NCI-H1105 treated with DMSO at 0.1 percent for 48 hours (cell line): ENCODE measurements around the gene PIN4.
"Not testable (repeated sequence)": the region's sequence is repeated elsewhere in the genome, so short reads cannot be mapped to it uniquely, and the experiment has no call there.

Source experiments
- DNase-seq: peaks from one replicate; lab custom pipeline; 2025; lab: John Stamatoyannopoulos, UW

Gene PIN4

DNA sequence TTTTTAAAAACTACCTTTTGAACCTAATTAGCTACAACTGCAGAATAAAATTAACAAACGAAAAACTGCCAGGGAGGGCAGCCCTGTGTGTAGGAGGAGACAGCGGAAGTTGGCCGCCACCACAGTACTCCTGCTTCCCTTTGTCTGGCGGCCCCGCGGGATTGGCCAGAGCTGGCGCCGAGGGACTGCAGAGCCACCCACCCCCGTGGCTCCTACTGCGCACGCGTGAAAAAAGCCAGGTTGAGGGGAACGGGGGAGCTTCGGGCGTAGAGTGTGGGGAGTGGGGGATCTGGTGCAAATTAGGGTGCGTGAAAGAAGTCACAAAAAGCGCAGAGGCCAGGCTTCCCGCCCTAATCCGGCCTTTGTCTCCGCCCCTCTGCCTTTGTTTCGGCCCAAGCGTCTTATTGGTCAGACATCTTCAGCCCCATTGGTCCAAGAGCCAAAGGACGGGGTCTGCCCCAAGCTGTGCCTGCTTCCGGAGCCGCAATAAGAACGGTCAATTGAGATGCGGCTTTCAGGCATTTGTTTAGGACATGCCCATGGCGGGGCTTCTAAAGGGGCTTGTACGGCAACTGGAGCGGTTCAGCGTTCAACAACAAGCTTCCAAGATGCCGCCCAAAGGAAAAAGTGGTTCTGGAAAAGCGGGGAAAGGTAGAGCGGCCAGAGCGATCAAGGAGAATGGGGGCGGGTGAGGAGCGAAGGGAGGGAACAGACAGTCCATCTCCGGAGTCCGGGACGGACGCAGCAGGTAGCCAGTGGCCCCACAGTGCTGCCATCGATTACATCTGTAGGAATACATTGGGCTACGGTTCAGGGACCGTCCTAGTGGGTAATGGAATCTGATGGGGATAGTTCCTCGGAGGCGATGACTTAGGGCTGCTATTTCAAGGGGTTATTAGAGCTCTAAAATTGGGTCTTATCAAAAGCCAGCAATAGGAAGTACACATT is at the start of gene PIN4:
Gene PIN4, plus strand, starts transcription at position 580 of the 948 bp plus-strand sequence. Its CDS starts 29 bp downstream, at position 609.
- DNase-seq, result peak; percentile 95

DNA sequence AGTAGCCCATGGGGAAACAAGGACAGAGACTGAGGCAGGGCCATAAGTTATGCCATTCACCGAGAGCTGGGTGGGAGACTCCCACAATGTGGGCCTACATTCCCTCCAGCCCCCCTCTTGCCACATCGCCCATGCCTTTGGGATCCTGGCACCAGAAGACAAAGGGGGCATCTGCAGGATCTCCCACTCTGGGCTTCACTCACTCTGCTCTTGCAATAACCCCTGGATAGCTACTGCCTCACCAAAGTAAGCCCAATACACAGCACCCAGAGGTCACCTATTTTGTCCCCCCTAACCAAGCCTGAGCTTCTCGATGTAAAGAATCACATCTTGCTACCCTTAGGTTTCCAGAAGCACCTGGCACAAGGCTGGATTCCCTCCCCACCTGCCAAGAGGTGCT is 49.1 kb upstream of the PIN4 start:
- DNase-seq, result no peak

DNA sequence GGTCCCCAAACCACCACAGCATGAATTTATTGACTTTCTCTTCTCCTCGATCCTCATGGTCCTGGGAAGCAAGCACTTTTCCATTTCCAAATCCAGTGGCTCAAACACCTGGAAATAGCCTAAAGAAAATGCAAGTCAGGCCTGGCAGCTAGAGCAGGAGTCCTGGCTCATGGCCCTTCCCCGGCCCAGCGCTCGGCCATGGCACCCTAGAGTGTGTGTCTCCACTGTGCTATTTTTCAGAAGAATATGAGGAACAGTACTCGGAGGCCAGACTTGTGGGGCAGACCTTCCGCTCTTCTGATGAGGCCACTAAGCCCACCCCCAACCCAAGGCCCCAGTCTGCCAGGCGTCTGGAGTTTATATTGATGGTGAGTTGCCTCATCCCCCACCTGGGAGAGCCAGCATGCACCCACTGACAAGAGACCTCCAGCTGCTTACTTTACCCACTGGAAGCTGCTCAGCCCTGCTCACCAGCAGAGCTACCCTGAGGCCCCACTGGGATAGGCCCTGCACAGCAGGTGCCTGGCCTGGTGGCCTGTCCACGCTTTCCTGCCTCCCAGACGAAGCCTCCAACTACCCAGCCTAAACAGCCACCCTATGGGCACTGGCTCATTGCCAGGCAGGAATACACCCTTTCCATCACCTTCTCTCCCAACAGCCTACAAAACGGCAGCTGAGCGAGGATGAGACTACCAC is 47.6 kb upstream of the PIN4 start:
- no peak for DNase-seq

DNA sequence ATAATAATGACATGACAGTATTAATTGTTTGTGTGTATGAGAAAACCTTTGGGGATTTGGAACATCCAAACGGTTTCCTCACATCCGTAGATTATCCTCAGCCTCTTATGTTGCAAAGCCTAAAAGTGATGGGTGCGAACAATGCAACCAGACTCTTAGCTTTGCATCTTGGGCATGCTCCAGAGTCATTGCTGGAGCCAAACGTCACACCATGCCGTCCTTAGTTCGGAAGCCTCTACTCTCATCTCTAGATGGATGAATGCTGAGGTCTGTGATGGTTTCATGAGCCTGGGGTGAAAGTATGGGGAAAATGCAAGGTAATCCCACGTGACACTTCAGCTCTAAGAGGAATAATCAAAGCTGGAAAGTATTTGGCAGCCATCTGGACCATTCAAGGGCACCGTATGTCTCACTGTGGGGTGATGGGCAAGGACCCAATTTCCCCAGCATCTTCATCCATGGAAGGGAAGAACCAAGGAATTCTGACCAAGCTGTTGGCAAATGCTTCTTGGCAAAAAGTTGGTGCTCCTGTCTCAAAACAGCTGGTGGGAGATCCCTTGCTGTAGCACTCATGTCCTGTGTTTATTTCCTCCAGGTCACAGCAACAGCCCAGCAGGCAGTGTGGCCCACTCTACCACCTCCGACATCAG is 43.6 kb upstream of the PIN4 start:
- no peak for DNase-seq

DNA sequence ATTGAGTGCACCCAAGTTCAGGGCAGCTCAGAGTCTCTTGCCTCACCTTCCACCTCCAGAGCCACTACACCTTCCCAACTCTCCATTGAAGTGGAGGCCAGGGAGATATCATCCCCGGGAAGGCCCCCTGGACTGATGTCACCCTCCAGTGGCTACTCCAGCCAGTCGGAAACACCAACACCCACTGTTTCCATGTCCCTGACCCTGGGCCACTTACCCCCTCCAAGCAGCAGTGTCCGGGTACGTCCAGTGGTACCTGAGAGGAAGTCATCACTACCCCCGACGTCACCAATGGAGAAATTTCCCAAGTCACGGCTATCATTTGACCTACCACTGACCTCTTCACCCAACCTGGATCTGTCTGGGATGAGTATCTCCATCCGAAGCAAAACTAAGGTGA is 42.0 kb upstream of the PIN4 start:
- DNase-seq, result no peak

DNA sequence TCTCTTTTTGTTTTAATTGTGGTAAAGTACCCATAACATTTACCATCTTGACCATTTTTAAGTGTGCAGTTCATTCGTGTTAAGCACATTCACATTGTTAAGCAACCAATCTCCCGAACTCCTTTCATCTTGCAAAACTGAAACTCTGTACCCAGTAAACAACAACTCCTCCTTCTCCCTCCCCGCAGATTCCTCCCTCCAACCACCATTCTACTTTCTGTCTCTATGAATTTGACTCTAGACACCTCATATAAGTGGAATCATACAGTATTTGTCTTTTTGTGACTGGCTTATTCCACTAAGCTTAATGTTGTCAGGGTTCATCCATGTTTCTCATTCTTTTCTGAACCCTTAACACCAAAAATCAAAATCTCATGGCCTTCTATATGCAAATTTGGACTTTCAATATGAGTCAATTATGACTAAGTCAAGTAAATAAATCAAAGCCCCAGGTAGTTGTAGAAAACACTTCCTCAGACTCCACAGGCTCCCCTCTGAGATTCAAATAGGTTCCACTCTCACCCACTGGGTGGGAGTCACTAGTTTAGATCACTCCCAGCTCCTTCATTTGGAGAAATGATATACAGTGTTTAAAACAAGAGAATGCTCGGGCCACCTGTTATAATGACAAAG is 40.1 kb upstream of the PIN4 start:
- no peak for DNase-seq

DNA sequence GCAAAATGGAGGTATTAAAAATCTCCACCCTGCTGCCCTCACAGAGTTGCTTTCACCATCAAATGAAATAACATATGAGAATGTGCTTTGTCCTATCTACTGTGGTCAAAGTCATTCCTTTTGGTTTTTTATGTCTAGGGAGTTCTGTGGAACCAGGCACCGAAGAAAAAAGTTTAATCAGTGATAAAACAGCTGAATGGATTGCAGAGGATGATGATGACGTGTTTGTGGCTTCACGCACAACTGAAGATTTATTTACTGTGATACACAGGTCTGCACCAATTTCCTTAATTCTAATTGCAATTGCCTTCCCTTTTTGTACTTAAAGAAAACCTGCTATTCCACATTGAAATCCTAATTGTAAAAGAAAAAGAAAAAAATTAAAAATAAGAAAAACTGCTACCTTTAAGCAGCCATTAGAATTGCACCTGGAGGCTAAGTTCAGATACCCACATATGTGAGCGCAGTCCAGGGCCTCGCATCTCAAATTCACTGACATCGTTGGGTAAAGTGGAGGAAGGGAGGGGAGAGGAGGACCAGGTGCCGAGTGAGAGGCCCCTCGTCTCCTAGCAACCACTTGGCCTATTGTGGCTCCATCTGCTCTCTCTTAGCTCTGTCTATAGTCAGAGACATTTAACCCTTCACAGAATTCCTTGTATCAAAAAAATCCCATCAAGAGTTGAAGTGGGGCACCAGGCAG is 39.3 kb upstream of the PIN4 start:
- peak; percentile 91 for DNase-seq

DNA sequence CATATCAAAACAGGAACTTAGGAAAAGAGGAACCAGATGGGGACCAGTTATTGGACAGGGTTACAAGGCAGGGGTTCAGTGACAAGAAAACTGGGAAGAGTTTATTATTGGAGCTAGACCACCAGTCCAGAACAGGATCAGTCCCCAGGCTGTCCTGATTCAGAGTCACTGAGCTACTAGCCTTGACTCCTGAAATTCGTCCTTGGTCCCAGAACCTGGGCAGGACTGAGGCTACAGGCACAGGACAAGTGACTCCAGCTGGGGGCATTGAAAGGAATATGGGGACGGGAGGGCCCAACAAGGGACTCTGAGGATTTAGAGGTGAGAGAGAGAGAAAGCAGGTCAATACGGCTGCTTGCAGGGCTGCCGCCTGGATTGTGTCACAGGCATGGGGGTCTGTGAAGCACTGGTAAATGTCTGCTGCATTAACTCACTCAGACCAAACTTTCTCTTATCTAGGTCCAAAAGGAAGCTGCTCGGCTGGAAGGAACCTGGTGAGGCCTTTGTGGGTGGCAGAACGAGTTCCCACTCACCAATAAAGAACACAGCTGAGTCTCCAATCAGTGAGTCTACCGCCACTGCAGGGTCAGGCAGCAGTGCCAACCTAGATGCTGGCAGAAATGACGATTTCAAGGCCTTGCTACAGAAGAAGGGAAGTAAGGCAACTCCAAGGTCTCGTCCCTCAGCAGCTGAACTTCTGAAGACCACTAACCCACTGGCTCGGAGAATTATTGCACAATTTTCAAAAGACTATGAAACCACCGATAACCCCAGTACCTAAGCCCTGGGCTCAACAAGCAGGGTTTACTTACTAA is 38.6 kb upstream of the PIN4 start:
- DNase-seq, result no peak

DNA sequence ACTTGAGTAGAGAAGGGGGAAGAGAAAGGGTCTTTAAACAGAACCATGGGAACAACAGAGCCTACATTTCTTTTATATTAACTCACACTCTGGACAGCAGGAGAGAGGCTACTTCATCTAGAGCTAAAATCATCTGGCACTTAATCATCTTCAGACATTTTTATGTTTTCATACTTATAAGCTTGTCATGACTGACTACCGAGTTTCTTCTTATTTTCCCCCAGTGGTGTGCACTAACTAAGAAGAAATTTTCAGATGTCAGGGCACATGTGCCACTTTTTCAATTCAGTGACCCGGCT is 38.0 kb upstream of the PIN4 start:
- DNase-seq, result no peak

DNA sequence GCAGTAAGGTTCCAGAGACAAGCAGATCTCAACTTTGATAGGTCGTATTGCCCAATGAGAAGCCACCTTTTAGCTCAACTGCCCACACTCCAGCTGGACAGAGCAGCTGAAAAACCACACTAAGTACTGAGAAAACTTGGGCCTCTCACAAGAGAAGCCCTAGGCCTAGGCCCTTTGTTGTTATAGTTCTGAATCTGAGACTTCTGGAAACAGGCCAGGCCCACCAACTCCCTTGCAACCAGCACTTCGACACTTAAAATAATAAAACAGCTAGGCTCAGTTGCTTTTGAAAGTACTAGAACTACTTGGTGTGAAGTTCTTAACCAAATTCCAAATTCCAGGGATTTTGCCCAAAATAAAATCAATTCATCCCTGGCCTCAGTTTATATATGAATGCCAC is 36.4 kb upstream of the PIN4 start:
- no peak for DNase-seq

DNA sequence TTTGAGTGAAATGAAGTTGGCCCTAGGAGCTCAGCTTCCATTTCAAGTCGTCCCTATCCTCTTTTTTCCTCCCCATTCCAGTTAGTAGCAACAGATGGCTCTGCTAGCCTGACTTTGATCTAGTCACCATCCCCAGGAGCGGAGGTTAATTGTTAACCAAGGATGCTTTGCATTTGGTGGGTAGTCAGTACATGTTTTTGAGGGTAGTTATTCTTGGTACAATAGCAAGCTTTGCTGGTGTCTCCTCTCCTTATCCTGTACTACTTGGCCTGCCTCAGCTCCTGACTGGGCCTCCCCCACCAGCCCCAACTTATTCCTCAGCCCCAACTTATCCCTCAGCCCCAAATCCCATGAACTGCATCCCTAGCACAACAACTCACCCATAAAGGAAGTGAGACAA is 35.0 kb upstream of the PIN4 start:
- DNase-seq, result no peak

DNA sequence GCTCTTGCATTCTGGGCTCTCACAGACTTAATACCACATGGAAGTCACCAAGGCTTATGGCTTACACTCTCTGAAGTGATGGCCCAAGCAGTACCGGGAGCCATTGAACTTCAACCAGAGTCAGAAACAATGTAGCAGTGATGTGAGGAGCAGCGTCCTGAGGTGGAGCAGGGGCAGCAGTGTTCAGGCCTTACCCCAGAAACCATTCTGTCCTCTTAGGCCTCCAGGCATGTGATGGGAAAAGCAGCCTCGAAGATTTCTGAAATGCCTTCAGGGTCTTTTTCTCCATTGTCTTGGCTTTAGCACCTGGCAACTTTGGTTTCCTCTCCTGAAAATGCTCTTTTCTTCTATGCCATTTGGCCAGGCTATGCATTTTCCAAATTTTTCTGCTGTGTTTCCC is 22.8 kb upstream of the PIN4 start:
- DNase-seq, result no peak

DNA sequence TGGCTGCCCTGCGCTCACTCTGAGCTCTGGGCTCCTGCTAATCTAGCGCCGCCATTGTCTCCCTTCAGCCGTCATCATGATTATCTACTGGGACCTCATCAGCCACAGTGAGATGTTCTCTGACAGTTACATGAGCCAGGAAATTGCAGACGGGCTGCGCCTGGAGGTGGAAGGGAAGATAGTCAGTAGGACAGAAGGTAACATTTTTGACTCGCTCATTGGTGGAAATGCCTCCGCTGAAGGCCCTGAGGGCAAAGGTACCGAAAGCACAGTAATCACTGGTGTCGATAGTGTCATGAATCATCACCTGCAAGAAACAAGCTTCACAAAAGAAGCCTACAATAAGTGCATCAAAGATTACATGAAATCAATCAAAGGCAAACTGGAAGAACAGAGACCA is 21.8 kb upstream of the PIN4 start:
- no peak for DNase-seq

DNA sequence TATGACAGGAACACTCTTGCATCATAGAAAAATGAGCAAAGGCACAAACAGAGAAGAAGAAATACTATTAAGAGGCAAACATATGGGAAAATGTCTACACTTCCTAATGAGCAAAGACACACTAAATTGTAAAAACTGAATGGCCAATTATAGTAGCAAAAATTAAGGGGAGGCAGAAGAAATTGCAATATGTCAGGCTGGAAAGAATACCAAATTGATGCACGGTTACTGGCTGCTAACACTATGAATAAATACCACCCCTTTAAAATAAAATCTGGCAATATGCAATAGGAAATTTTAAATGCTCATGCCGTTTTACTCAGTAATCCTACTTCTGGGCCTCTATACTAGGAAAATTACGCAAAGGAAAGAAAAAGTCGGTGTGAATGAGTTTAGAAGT is 16.0 kb upstream of the PIN4 start:
- no peak for DNase-seq

DNA sequence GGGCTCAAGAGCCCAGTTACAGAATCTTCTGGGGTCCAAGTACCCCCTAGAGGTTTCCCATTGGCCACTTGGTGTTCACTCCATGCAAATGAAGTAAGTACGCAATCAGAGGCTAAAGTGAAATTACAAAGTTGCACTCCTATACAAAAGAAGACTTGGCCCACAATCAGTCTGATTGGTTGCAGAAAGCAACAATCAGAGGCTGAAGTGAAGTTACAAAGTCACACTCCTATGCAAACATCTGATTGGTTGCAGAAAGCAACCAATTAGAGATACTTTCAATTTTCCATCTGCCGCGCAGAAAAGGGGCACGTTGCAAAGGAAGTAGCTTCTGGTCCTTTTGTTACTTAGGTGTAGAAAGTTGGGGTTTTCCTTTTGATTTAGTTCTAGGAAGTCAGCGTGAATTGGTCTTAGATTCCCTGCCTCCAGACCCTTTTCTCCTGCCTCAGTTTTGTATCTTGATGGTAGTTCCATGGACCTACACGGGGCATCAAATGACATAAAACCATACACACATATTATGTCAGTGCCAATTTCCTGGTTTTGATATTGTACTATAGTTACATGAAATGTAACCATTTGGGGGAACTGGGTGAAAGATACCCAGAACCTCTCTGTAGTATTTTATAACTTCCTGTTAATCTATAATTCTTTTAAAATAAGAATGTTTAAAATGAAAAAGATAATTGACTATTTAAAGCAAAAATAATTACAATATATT is 12.4 kb upstream of the PIN4 start:
- DNase-seq, result no peak

DNA sequence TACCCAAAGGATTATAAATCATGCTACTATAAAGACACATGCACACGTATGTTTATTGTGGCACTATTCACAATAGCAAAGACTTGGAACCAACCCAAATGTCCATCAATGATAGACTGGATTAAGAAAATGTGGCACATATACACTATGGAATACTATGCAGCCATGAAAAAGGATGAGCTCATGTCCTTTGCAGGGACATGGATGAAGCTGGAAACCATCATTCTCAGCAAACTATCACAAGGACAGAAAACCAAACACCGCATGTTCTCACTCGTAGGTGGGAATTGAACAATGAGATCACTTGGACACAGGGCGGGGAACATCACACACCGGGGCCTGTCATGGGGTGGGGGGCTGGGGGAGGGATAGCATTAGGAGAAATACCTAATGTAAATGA is 5.3 kb upstream of the PIN4 start:
- not testable (repeated sequence) for DNase-seq

DNA sequence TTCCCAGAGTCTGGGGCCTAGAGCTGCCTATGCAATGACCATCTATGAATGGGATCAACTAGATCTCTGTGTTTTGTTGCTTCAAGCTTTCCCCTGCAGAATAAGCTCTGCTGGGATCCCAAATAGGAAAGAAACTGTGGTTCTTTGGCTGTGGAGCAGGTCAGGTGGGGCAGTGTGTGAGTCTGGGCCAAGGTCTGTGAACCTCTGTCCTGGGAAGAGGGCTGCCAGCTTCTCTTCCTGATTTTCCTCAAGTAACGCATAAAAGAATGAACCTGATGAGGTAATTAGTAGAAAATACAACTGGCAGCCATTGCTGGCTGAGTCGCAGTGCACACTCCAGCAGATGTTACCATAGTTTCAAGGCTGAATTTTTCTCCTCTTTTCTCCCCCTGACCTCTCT is 4.6 kb upstream of the PIN4 start:
- no peak for DNase-seq

DNA sequence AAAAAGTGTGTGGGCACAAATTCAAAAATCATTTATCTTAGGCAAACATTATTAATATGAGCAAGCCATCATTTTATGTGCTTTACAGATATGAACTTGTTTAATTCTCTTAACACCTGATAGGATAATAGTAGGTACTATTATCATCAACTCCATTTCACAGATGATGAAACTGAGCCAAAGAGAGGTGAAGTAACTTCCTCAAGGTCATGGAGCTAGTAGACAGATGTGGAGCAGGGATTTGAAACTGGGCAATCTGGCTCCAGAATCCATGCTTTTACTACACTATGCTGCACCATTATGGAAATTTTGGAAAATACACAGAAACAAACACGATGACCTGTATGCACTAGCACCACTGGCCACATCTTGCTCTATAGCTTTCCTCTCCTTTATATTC is 1.0 kb upstream of the PIN4 start:
- DNase-seq, result no peak

DNA sequence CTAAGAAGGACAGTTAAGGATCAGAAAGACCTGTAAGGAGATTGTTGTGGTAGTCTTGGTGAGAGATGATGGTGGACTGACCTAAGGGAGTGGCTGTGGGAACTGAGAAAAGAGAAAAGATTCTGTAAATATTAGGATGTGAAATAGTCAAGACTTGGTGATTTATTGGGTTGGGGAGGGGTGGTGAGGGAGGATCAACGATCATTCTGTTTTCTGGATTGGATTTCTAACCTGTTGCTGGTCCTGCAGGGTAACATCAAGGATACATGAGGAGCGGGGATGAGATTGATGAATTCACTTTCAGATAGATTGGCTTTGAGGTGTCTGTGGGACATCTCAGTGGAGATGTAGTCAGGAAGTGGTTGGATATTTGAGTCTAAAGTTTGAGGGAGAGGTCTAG is 1.4 kb downstream of the PIN4 start:
- DNase-seq, result no peak

DNA sequence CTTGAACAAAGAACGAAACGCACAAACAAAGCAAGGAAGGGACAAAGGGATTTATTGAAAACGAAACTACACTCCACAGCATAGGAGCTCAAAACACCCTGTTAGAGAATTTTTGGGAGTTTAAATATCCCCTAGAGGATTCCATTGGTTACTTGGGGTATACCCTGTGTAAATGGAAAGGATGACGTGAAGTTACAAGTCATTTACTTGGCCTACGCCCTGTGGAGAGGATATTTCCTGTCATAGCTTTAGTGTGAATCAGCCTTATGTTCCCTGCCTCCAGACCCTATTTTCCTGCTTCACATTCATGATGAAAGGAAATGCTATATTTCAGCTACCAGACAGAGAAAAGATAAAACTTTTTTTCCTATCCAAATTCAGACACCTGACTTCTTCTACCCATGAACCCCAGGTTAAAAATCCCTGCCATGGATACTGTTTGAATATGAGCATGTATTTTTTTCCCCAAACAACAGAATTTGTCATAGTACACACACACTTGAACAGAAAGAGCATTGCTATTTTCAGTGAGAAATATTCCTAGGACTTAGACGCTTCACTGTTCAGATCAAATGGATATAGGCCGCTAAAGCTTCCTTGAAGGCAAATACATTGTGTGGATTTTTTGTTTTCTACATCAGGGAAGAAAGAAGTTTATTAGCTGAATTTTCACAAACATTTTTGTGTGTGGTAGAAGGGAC is 20.4 kb downstream of the PIN4 start:
- no peak for DNase-seq
